SK-N-SH treated with all-trans-retinoic acid at 6 μM for 48 hours (cell line): ENCODE measurements around the gene ISLR.
"Not testable (repeated sequence)": the region's sequence is repeated elsewhere in the genome, so short reads cannot be mapped to it uniquely, and the experiment has no call there.

Source experiments
- ATAC-seq: fragments of 200-7000 bp; cut with Tn5 transposase; 3 replicates; pipeline ENCODE4 v1.9.1; 2020; ENCODE audit warnings: mild to moderate bottlenecking, moderate library complexity
- ARNTL ChIP-seq: fragments of 450-650 bp; formaldehyde crosslinking; IDR thresholded peaks from 2 replicates; pipeline ENCODE4 v1.5.0; 2020; ENCODE audit warnings: low read depth, mild to moderate bottlenecking, moderate library complexity, borderline replicate concordance
- CREB5 ChIP-seq: fragments of 250-450 bp; sonication (Bioruptor Pico); IDR thresholded peaks from 2 replicates; pipeline ENCODE4 v1.5.1; 2020; ENCODE audit warnings: low read depth, mild to moderate bottlenecking, moderate library complexity
- CSDC2 ChIP-seq: fragments of 250-450 bp; sonication (Bioruptor Pico); IDR thresholded peaks from 2 replicates; pipeline ENCODE4 v1.5.0; 2020; ENCODE audit warnings: mild to moderate bottlenecking, moderate library complexity
- CSRNP3 ChIP-seq: fragments of 250-450 bp; sonication (Bioruptor Pico); IDR thresholded peaks from 2 replicates; pipeline ENCODE4 v1.5.1; 2021; ENCODE audit warnings: mild to moderate bottlenecking, moderate library complexity
- ESRRG ChIP-seq: fragments of 250-450 bp; sonication (Bioruptor Pico); IDR thresholded peaks from 2 replicates; pipeline ENCODE4 v1.6.1; 2021; ENCODE audit warnings: mild to moderate bottlenecking
- GLIS3 ChIP-seq: fragments of 250-450 bp; sonication (Bioruptor Pico); IDR thresholded peaks from 2 replicates; pipeline ENCODE4 v1.5.0; 2020; ENCODE audit warnings: mild to moderate bottlenecking, moderate library complexity
- ISL1 ChIP-seq: fragments of 250-450 bp; sonication (Bioruptor Pico); IDR thresholded peaks from 2 replicates; pipeline ENCODE4 v2.1.2; 2022; ENCODE audit warnings: mild to moderate bottlenecking, moderate library complexity
- OSR1 ChIP-seq: fragments of 250-450 bp; sonication (Bioruptor Pico); IDR thresholded peaks from 2 replicates; pipeline ENCODE4 v1.8.0; 2022; ENCODE audit warnings: moderate library complexity, mild to moderate bottlenecking, inconsistent platforms
- PPARA ChIP-seq: fragments of 250-450 bp; sonication (Bioruptor Pico); IDR thresholded peaks from 2 replicates; pipeline ENCODE4 v1.5.0; 2020; ENCODE audit warnings: mild to moderate bottlenecking, borderline replicate concordance
- RARB ChIP-seq: fragments of 250-450 bp; sonication (Bioruptor Pico); IDR thresholded peaks from 2 replicates; pipeline ENCODE4 v1.8.0; 2021; ENCODE audit warnings: mild to moderate bottlenecking, moderate library complexity
- SNAI2 ChIP-seq: fragments of 250-450 bp; sonication (Bioruptor Pico); IDR thresholded peaks from 2 replicates; pipeline ENCODE4 v1.5.0; 2020; ENCODE audit warnings: mild to moderate bottlenecking, moderate library complexity
- TCF4 ChIP-seq: fragments of 250-450 bp; sonication (Bioruptor Pico); IDR thresholded peaks from 2 replicates; pipeline ENCODE4 v1.8.0; 2021; ENCODE audit warnings: mild to moderate bottlenecking, moderate library complexity, borderline replicate concordance
- TOX ChIP-seq: fragments of 250-450 bp; sonication (Bioruptor Pico); IDR thresholded peaks from 2 replicates; pipeline ENCODE4 v1.8.0; 2021; ENCODE audit warnings: mild to moderate bottlenecking, moderate library complexity, borderline replicate concordance
- TSHZ2 ChIP-seq: fragments of 250-450 bp; sonication (Bioruptor Pico); IDR thresholded peaks from 2 replicates; pipeline ENCODE4 v1.5.0; 2020; ENCODE audit warnings: mild to moderate bottlenecking, moderate library complexity
- ZC3H10 ChIP-seq: fragments of 250-450 bp; sonication (Bioruptor Pico); IDR thresholded peaks from 2 replicates; pipeline ENCODE4 v1.5.1; 2021; ENCODE audit warnings: mild to moderate bottlenecking, moderate library complexity
- ZFP3 ChIP-seq: fragments of 250-450 bp; sonication (Bioruptor Pico); IDR thresholded peaks from 2 replicates; pipeline ENCODE4 v1.5.0; 2020; ENCODE audit warnings: mild to moderate bottlenecking, moderate library complexity
- ZFP30 ChIP-seq: fragments of 450-650 bp; formaldehyde crosslinking; IDR thresholded peaks from 2 replicates; pipeline ENCODE4 v1.5.0; 2022; ENCODE audit warnings: mild to moderate bottlenecking, moderate library complexity
- ZNF565 ChIP-seq: fragments of 450-650 bp; formaldehyde crosslinking; conservative IDR thresholded peaks from 2 replicates; pipeline ENCODE4 v1.5.0; 2020; ENCODE audit warnings: low read depth, mild to moderate bottlenecking, moderate library complexity
- ZNF70 ChIP-seq: fragments of 450-650 bp; formaldehyde crosslinking; IDR thresholded peaks from 2 replicates; pipeline ENCODE4 v1.5.0; 2020; ENCODE audit warnings: mild to moderate bottlenecking, moderate library complexity
- ZNF8 ChIP-seq: fragments of 450-650 bp; formaldehyde crosslinking; IDR thresholded peaks from 2 replicates; pipeline ENCODE4 v1.5.0; 2020; ENCODE audit warnings: mild to moderate bottlenecking, moderate library complexity

Gene ISLR

GRCh38 chr15:74156678-74157411, 16.7 kb upstream of the ISLR start (continued):
- TF ChIP-seq ESRRG (CRISPR knock-in tag) (no peak), ARNTL (CRISPR knock-in tag) (no peak), ZNF8 (CRISPR knock-in tag) (no peak), ZNF70 (CRISPR knock-in tag) (no peak), TSHZ2 (CRISPR knock-in tag) (peak; percentile 79; the same call in 1 of the 2 replicates), PPARA (CRISPR knock-in tag) (no peak), TCF4 (CRISPR knock-in tag) (peak; percentile 60)
- TF ChIP-seq, all 23 proteins: peak for 3

DNA sequence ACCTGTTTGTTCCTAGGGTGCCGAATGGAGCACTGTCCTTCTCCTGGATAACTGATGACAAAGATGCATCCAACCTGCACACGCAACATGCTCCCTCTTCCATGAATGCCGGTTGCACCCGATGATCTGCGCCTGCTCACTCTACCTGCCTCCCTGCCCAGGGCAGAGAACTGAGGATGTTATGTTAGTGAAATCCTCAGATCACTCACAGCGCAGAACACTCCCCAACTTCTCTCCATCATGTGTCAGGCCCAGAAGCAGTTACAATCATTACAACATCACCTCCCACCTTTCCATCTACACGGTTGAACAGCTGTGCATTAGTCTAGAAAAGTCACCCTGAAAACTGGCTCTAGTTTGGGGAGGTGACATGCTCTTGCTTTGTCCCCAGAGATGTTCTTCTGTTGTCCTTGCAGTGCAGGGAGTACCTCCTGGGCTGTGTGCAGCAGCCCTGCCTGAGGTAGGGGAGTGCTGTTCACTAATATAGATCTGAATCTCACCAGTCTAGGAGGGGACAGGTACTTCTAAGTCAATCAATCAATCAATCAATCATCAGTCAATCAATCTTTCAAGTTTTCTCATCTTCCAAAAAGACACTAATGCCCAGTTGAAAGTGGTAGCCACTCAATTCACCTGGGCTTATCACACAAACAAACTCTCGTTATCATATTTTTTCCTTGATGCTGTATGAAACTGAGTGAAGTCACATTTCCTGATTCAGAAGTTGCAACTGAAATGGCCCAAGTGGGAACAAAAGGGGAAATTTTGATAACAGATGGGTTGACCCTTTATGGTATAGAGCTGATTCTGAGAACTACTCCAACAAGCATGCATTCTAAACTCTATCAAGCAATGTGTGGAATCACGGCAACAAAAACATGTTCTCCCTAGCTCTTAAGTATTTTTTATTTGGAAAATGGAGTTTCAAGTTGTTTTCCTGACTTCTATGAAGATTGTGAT, 15.4 kb upstream of the ISLR start:
- TF ChIP-seq CSRNP3 (CRISPR knock-in tag), result no peak
- TF ChIP-seq PPARA (CRISPR knock-in tag), result no peak
- TF ChIP-seq CREB5 (CRISPR knock-in tag), result no peak
- TF ChIP-seq GLIS3, result no peak
- no peak for TF ChIP-seq ZNF70 (CRISPR knock-in tag)
- TF ChIP-seq RARB (CRISPR knock-in tag), result no peak
- TF ChIP-seq ZNF565 (CRISPR knock-in tag), result no peak
- no peak for TF ChIP-seq SNAI2 (CRISPR knock-in tag)
- no peak for TF ChIP-seq ZNF8 (CRISPR knock-in tag)
- TF ChIP-seq TCF4 (CRISPR knock-in tag), result no peak
- no peak for TF ChIP-seq OSR1 (CRISPR knock-in tag)
- TF ChIP-seq ZC3H10 (CRISPR knock-in tag), result no peak
- TF ChIP-seq TOX (CRISPR knock-in tag), result no peak
- TF ChIP-seq, all 23 proteins: peak for 0
- no peak for ATAC-seq

DNA sequence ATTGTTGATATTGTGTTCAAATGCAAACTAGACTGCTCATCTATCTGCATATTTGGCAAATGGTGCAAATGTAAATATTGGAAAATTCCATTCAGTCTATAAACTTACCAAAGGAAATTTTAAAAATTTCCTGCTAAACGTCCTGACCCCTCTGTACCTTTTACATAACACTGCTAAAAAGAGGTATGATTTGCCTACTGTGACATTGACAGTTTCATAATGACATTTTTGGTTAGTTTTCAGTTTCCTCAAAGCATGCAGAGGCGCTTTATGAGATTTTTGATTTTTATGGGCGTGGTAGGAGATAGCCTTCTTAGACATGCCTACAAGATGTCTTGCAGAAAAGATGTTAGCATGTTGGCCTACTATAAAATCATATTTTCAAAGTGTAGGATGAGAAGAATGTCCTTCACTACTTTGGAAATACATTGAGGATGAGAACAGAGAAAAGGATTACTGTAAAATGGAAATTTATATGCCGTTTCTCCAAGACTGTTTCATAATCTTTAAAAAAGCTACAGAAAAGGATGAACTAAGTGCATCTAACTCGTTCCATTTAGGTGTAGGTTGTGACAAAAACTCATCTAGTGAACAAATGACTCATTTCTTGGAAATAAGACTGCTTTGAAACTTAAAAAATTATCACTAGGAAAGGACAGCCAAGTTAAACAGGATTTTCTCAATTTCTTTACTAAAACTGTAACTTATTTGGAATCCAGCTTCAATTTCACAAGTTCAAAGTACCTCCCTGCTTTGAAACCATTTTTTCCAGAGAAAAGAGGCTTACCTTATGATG, 14.5 kb upstream of the ISLR start:
- no peak for ATAC-seq
- no peak for TF ChIP-seq SNAI2 (CRISPR knock-in tag)
- no peak for TF ChIP-seq PPARA (CRISPR knock-in tag)
- no peak for TF ChIP-seq CSDC2
- TF ChIP-seq ZFP30, result no peak
- no peak for TF ChIP-seq ARNTL (CRISPR knock-in tag)

DNA sequence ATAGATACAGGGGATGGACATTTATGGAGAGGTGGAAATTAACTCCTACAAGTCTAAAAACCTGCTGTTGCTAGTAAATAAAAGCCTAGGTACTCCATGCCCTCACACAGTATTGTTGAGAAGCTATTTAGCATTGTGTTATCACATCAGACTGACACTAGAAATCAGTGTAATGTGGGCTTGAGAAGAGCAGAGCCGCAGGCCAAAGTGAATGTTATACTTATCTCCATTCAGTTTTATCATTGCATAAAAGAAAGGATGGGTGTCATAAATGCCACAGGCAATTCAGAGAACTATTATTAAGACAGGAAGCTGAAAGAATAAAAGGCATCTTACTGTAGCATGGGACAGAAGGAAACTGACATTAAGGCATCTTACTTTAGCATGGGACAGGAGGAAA, 13.7 kb upstream of the ISLR start:
- no peak for ATAC-seq
- TF ChIP-seq ZFP3, result no peak
- no peak for TF ChIP-seq ZNF70 (CRISPR knock-in tag)
- TF ChIP-seq ISL1 (CRISPR knock-in tag), result no peak
- TF ChIP-seq ZNF565 (CRISPR knock-in tag), result no peak
- no peak for TF ChIP-seq GLIS3
- TF ChIP-seq ZFP30, result no peak
- no peak for TF ChIP-seq CREB5 (CRISPR knock-in tag)
- no peak for TF ChIP-seq RARB (CRISPR knock-in tag)
- TF ChIP-seq CSRNP3 (CRISPR knock-in tag), result no peak

DNA sequence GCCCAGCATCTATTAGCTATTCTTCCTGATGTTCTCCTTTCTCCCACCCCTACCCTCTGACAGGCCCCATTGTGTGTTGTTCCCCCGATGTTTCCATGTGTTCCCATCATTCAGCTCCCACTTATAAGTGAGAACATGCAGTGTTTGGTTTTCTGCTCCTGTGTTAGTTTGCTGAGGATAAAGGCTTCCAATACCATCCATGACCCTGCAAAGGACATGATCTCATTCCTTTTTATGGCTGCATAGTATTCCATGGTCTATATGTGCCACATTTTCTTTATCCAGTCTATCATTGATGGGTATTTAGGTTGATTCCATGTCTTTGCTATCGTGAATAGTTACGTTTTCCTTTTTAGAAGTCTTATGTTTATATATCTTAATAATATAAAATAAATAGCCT, 13.1 kb upstream of the ISLR start:
- not testable (repeated sequence) for ATAC-seq

GRCh38 chr15:74162195-74162536, 11.3 kb upstream of the ISLR start:
- not testable (repeated sequence) for ATAC-seq
